Sigmoid colon (tissue), 4 donors: Measurements from ENCODE around the gene CGB5.

ENCODE experiments used
- EP300 ChIP-seq, 4 donors: sonication (generic); formaldehyde crosslinking; IDR thresholded peaks; one replicate each; pipeline ENCODE4 v1.6.1; 2017; ENCODE audit warnings: antibody characterized with exemption in 4 of 4
- POLR2A ChIP-seq, 2 donors: fragments of 450-650 bp; IDR thresholded peaks; one replicate each; pipeline ENCODE4 v1.6.1; 2016; ENCODE audit warnings: antibody characterized with exemption in 2 of 2, mild to moderate bottlenecking in 2 of 2, moderate library complexity in 2 of 2
- POLR2AphosphoS5 ChIP-seq, 4 donors: sonication (generic); formaldehyde crosslinking; IDR thresholded peaks; one replicate each; pipeline ENCODE4 v1.6.1; 2017; ENCODE audit warnings: antibody characterized with exemption in 4 of 4
- TF ChIP-seq, protein P1 (sequence below), 4 experiments: fragments of 450-650 bp in 3 of 4; fragments of 200-600 bp in 1 of 4; IDR thresholded peaks; one replicate each; pipeline ENCODE4 v1.5.1; 2016 to 2019; ENCODE audit warnings: antibody characterized with exemption in 4 of 4, mild to moderate bottlenecking in 3 of 4, moderate library complexity in 2 of 4

DNA sequence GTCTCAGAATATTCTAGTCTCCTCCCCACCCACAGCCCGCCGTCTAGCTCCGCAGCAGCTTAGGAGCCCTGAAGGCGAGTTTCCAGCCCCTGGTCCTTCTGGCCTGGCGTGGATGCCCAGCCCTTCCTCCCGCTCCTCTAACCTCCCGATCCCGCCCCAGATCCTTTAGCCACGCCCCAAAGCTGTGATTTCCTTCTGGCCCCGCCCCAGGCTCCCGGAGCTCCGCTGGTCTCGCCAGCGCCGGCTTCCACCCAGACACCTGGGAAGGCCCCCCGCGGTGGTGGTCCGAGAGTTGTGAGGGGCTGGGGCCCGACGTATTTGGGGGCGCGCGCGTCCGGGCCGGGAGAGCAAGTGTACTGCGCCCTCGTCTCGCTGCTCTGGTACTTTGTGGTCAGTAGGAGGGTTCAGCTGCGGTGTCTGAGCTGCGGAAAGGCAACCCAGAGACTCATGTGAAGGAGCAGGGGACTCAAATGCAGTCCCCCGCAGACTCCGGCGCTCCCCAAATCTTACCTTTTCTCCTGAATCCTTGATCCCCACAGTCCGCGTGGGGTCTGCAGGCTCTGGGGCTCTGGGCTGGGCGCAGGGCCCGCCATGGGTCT lies 14.1 kb downstream of the CGB5 start, which contains the start of gene CGB7:
- TF ChIP-seq POLR2A (IDR thresholded peaks at IDR 0.05), result no peak
- TF ChIP-seq, protein P1, sequence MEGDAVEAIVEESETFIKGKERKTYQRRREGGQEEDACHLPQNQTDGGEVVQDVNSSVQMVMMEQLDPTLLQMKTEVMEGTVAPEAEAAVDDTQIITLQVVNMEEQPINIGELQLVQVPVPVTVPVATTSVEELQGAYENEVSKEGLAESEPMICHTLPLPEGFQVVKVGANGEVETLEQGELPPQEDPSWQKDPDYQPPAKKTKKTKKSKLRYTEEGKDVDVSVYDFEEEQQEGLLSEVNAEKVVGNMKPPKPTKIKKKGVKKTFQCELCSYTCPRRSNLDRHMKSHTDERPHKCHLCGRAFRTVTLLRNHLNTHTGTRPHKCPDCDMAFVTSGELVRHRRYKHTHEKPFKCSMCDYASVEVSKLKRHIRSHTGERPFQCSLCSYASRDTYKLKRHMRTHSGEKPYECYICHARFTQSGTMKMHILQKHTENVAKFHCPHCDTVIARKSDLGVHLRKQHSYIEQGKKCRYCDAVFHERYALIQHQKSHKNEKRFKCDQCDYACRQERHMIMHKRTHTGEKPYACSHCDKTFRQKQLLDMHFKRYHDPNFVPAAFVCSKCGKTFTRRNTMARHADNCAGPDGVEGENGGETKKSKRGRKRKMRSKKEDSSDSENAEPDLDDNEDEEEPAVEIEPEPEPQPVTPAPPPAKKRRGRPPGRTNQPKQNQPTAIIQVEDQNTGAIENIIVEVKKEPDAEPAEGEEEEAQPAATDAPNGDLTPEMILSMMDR (IDR thresholded peaks at IDR 0.05), result no peak
- no peak for TF ChIP-seq POLR2AphosphoS5 (IDR thresholded peaks at IDR 0.05)
- no peak for TF ChIP-seq EP300 (IDR thresholded peaks at IDR 0.05)
